GM12872 (cell line): ENCODE measurements around the gene SREBF1.

Experiments
- CTCF ChIP-seq: IDR thresholded peaks from 3 replicates; pipeline ENCODE4 v1.5.1; 2011; ENCODE audit warnings: low read depth, mild to moderate bottlenecking, low read length, moderate library complexity; ENCODE audit not compliant: insufficient read depth

Gene SREBF1

DNA sequence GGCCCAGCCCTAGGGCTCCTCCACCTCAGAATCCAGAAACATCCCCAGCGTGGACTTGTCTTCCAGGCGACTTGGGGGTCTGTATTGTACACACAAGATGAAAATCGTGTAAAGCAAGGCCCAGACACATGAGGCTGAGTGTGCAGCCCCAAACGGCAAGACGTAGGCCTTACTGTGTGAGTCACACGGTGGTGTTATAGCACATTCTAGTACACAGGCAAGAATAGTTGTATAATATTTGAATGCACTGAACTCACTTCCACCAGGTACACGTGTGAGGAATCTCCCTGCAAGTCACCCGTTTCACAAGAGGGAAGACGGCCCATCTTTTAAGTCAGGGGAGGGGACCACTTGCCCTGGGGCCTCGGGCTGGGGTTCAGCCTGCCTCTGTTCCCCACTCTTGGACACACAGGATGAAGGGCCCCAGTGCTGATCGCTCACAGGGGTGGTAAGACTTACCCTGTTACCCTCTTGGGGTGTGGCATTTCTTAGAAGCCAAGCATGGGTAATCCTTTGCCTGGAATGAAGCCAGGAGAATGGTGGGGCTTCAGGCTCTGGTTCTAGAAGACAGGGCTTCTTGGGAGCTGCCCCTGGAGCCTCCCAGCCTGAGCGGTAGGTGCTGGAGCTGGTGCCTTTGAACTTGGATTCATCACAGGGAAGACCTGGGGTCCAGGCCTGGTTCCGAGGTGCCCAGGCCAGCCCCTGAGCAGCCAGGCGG lies 71.3 kb downstream of the SREBF1 start:
- no peak for TF ChIP-seq CTCF

DNA sequence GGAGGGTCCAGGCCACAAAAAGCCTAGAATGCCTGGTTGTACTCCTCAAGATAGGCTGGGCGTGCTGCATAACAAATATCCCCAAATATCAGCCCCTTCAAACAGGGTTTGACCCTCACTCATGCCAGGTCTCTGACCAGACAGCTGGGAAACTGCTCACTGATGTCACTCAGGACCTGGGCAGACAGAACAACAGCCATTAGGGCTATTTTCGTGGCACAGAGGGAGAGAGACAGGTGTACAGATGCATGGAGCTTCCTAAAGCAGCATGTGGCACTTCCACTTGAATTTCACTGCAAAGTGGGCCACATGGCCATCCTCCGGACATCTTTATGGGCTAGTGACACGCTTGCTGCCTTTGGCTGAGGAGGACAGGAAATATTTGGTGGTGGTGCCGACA lies 73.1 kb downstream of the SREBF1 start:
- TF ChIP-seq CTCF: no peak

DNA sequence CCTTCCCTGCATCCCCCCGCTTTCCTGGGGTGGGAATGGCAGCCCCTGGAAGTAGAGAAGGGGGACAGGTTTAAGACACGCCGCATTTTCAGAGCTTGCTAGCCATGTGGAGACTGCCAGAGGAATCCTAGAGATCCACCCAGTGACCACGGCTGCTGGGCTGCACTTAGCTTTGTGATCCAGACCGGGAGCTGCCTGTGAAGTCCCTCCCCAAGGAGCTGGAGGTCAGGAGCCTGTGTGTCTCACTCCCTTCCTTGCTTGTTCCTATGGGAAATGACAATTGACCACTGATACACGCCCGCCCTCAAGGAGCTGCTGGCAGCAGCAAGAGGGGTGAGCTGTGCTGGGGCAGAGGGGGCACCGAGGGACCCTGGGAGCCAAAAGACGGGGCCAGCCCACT lies 73.7 kb downstream of the SREBF1 start:
- no peak for TF ChIP-seq CTCF

GRCh38 chr17:17762744-17763105 lies 74.1 kb downstream of the SREBF1 start:
- no peak for TF ChIP-seq CTCF
